H1 (cell line): ENCODE measurements around the gene ABHD6. TPM values are rescaled to one million over a fixed set of nuclear protein-coding genes. Genes with fewer than 3 reads are reported as not detected.

ENCODE experiments used
- CTCF ChIA-PET: fragments of 300-600 bp; sonication (Branson Sonifier 250); formaldehyde crosslinking; loops from one replicate; lab custom pipeline; 2021; ENCODE audit not compliant: partially characterized antibody; lab: Charles Lee
- POLR2A ChIA-PET: fragments of 300-600 bp; sonication (Branson Sonifier 250); formaldehyde crosslinking; loops from one replicate; lab custom pipeline; 2021; ENCODE audit warnings: inconsistent platforms; ENCODE audit not compliant: partially characterized antibody; lab: Charles Lee
- DNase-seq, 2 experiments: peaks; one replicate each; pipeline versions ENCODE4 v3.0.0 to v3.0.0-alpha.2; 2010 to 2022; ENCODE audit warnings: low spot score in 2 of 2, low read depth in 1 of 2, mixed read lengths in 1 of 2
- FAIRE-seq: peaks from 2 replicates; lab custom pipeline; 2011; peaks lifted over from hg19 to GRCh38; lab: Jason Lieb, UNC
- H2AFZ ChIP-seq: 2 replicates; pipeline ENCODE4 v1.8.1; 2012; ENCODE audit warnings: low read length, inconsistent platforms
- H2AK5ac ChIP-seq: 2 replicates; pipeline ENCODE4 v1.6.1; 2013; ENCODE audit warnings: low read depth, low read length
- H2BK120ac ChIP-seq: replicated peaks from 2 replicates; pipeline ENCODE3; 2013; ENCODE audit warnings: low read depth, low read length, inconsistent platforms
- H2BK12ac ChIP-seq: 2 replicates; pipeline ENCODE4 v1.6.1; 2013; ENCODE audit warnings: low read depth, low read length
- H2BK15ac ChIP-seq: 2 replicates; pipeline ENCODE4 v1.6.1; 2013; ENCODE audit warnings: low read length
- H2BK20ac ChIP-seq: 2 replicates; pipeline ENCODE4 v1.6.1; 2013; ENCODE audit warnings: low read length
- H2BK5ac ChIP-seq: 2 replicates; pipeline ENCODE4 v1.6.1; 2013; ENCODE audit warnings: low read depth, low read length
- H3K14ac ChIP-seq: 2 replicates; pipeline ENCODE4 v1.6.1; 2013; ENCODE audit warnings: inconsistent platforms; ENCODE audit not compliant: insufficient read length
- H3K18ac ChIP-seq: 2 replicates; pipeline ENCODE4 v1.6.1; 2013; ENCODE audit warnings: low read length; ENCODE audit errors: extremely low read depth
- H3K23ac ChIP-seq: 2 replicates; pipeline ENCODE4 v1.6.1; 2013; ENCODE audit warnings: inconsistent platforms; ENCODE audit not compliant: insufficient read length
- H3K23me2 ChIP-seq: 2 replicates; pipeline ENCODE4 v1.6.1; 2013; ENCODE audit warnings: low read depth, low read length
- H3K27ac ChIP-seq: 2 replicates; pipeline ENCODE4 v1.6.1; 2011; ENCODE audit warnings: low read depth, low read length, inconsistent platforms
- H3K27me3 ChIP-seq, 4 experiments: replicated peaks in 1 of 4; 1 replicate in 1 of 4; 2 replicates in 3 of 4; pipeline versions ENCODE4 v1.6.1 to v1.8.1; 2011 to 2013; ENCODE audit warnings: low read length in 3 of 4, mild to moderate bottlenecking in 3 of 4, inconsistent platforms in 2 of 4, mixed read lengths in 2 of 4, moderate library complexity in 1 of 4; ENCODE audit not compliant: control insufficient read depth in 3 of 4, insufficient read depth in 3 of 4; ENCODE audit errors: extremely low read depth in 1 of 4
- H3K36me3 ChIP-seq, 4 experiments: 2 replicates each; pipeline versions ENCODE4 v1.6.1 to v1.8.1; 2011 to 2013; ENCODE audit warnings: mild to moderate bottlenecking in 4 of 4, low read length in 3 of 4, moderate library complexity in 2 of 4, control low read depth in 1 of 4, inconsistent platforms in 1 of 4; ENCODE audit not compliant: insufficient read depth in 4 of 4, control insufficient read depth in 2 of 4
- H3K4ac ChIP-seq: replicated peaks from 2 replicates; pipeline ENCODE3; 2013; ENCODE audit warnings: low read length, low read depth, mixed read lengths, inconsistent platforms; ENCODE audit not compliant: insufficient read length
- H3K4me1 ChIP-seq, 4 experiments: replicated peaks in 1 of 4; 1 replicate in 1 of 4; 2 replicates in 3 of 4; pipeline versions ENCODE4 v1.6.1 to v1.8.1; 2011 to 2013; ENCODE audit warnings: low read length in 3 of 4, inconsistent platforms in 2 of 4, mixed read lengths in 1 of 4; ENCODE audit not compliant: insufficient read depth in 4 of 4, control insufficient read depth in 3 of 4
- H3K4me2 ChIP-seq, 2 experiments: 2 replicates each; pipeline versions ENCODE4 v1.6.1 to v1.8.1; 2011 to 2013; ENCODE audit warnings: low read depth in 2 of 2, low read length in 2 of 2, control low read depth in 1 of 2, inconsistent platforms in 1 of 2, mild to moderate bottlenecking in 1 of 2; ENCODE audit not compliant: insufficient read depth in 1 of 2
- H3K4me3 ChIP-seq, 4 experiments: fragments of 200-600, 300-600 bp in 1 of 4; sonication (generic), shearing (Covaris generic), sonication (Bioruptor Twin) in 1 of 4; 2 replicates each; pipeline versions ENCODE4 v1.5.1 to v1.8.1; 2011 to 2016; ENCODE audit warnings: low read length in 4 of 4, low read depth in 3 of 4, control low read depth in 2 of 4, inconsistent platforms in 2 of 4, mild to moderate bottlenecking in 2 of 4, mixed read lengths in 1 of 4, moderate library complexity in 1 of 4; ENCODE audit not compliant: insufficient read depth in 2 of 4; ENCODE audit errors: extremely low read depth in 1 of 4
- H3K56ac ChIP-seq: replicated peaks from 2 replicates; pipeline ENCODE3; 2013; ENCODE audit warnings: low read depth, mild to moderate bottlenecking, mixed read lengths, low read length, inconsistent platforms; ENCODE audit not compliant: insufficient read length
- H3K79me1 ChIP-seq: 2 replicates; pipeline ENCODE4 v1.6.1; 2013; ENCODE audit warnings: low read depth, low read length, control low read depth
- H3K79me2 ChIP-seq, 2 experiments: 2 replicates each; pipeline versions ENCODE4 v1.6.1 to v1.8.1; 2012 to 2013; ENCODE audit warnings: low read length in 2 of 2, mild to moderate bottlenecking in 2 of 2, inconsistent platforms in 1 of 2; ENCODE audit not compliant: insufficient read depth in 2 of 2, control insufficient read depth in 1 of 2
- H3K9ac ChIP-seq, 4 experiments: replicated peaks in 1 of 4; 1 replicate in 1 of 4; 2 replicates in 3 of 4; pipeline versions ENCODE4 v1.6.1 to v1.8.1; 2011 to 2013; ENCODE audit warnings: low read depth in 3 of 4, low read length in 3 of 4, control low read depth in 2 of 4, mild to moderate bottlenecking in 2 of 4, moderate library complexity in 2 of 4, inconsistent platforms in 1 of 4; ENCODE audit errors: extremely low read depth in 1 of 4
- H3K9me3 ChIP-seq, 2 experiments: 2 replicates each; pipeline versions ENCODE4 v1.6.1 to v1.8.1; 2012 to 2013; ENCODE audit warnings: mild to moderate bottlenecking in 2 of 2, moderate library complexity in 2 of 2, control low read depth in 1 of 2, inconsistent platforms in 1 of 2, low read depth in 1 of 2, low read length in 1 of 2, mixed read lengths in 1 of 2; ENCODE audit not compliant: insufficient read depth in 2 of 2
- H4K20me1 ChIP-seq, 2 experiments: replicated peaks in 1 of 2; 2 replicates each; pipeline versions ENCODE3 to v1.8.1; 2011 to 2013; ENCODE audit warnings: inconsistent platforms in 2 of 2, low read length in 2 of 2, mild to moderate bottlenecking in 1 of 2; ENCODE audit not compliant: insufficient read depth in 2 of 2, control insufficient read depth in 1 of 2
- H4K5ac ChIP-seq: 2 replicates; pipeline ENCODE4 v1.6.1; 2013; ENCODE audit warnings: low read length, low read depth, mixed read lengths, inconsistent platforms; ENCODE audit not compliant: insufficient read length
- H4K8ac ChIP-seq: 2 replicates; pipeline ENCODE4 v1.8.0; 2013; ENCODE audit warnings: mild to moderate bottlenecking, moderate library complexity, low read length, inconsistent platforms; ENCODE audit not compliant: insufficient read depth; ENCODE audit errors: extremely low read depth
- H4K91ac ChIP-seq: replicated peaks from 2 replicates; pipeline ENCODE3; 2013; ENCODE audit warnings: low read length, mixed read lengths, inconsistent platforms; ENCODE audit not compliant: insufficient read length
- CREB1 ChIP-seq: IDR thresholded peaks from 2 replicates; pipeline ENCODE4 v1.6.1; 2012; ENCODE audit warnings: inconsistent platforms
- GTF2F1 ChIP-seq: IDR thresholded peaks from 2 replicates; pipeline ENCODE4 v1.6.1; 2012; ENCODE audit warnings: low read depth, low read length, improper control_type of control experiment, borderline replicate concordance
- JUND ChIP-seq: IDR thresholded peaks from 2 replicates; pipeline ENCODE4 v1.6.1; 2011; ENCODE audit warnings: mild to moderate bottlenecking, improper control_type of control experiment, low read length
- KDM4A ChIP-seq: IDR thresholded peaks from one replicate; pipeline ENCODE4 v1.7.1; 2012; ENCODE audit warnings: low read depth, mild to moderate bottlenecking, moderate library complexity, low read length, inconsistent platforms; ENCODE audit not compliant: severe bottlenecking
- KDM5A ChIP-seq: fragments of 200-600 bp; IDR thresholded peaks from 2 replicates; pipeline ENCODE4 v1.7.1; 2012; ENCODE audit warnings: mild to moderate bottlenecking, low read length, inconsistent platforms, mixed read lengths
- NANOG ChIP-seq: IDR thresholded peaks from 2 replicates; pipeline ENCODE4 v1.6.1; 2011; ENCODE audit warnings: low read length, low read depth, mild to moderate bottlenecking, inconsistent platforms; ENCODE audit not compliant: insufficient read depth, poor library complexity, severe bottlenecking
- POLR2A ChIP-seq, 2 experiments: IDR thresholded peaks; 1 replicate in 1 of 2; 2 replicates in 1 of 2; pipeline ENCODE4 v1.6.1; 2011; ENCODE audit warnings: low read depth in 2 of 2, low read length in 2 of 2, mild to moderate bottlenecking in 2 of 2; ENCODE audit errors: control extremely low read depth in 1 of 2
- RAD21 ChIP-seq, 2 experiments: IDR thresholded peaks in 1 of 2; conservative IDR thresholded peaks in 1 of 2; 2 replicates each; pipeline ENCODE4 v1.6.1; 2011; ENCODE audit warnings: low read depth in 2 of 2, low read length in 2 of 2, improper control_type of control experiment in 1 of 2, inconsistent platforms in 1 of 2, mild to moderate bottlenecking in 1 of 2, moderate library complexity in 1 of 2
- SIN3A ChIP-seq, 2 experiments: IDR thresholded peaks in 1 of 2; conservative IDR thresholded peaks in 1 of 2; 2 replicates each; pipeline ENCODE4 v1.6.1; 2011 to 2012; ENCODE audit warnings: low read length in 2 of 2, improper control_type of control experiment in 1 of 2, low read depth in 1 of 2, mild to moderate bottlenecking in 1 of 2
- ZNF274 ChIP-seq: IDR thresholded peaks from 2 replicates; pipeline ENCODE4 v1.7.0; 2012; ENCODE audit warnings: low read length, borderline replicate concordance; ENCODE audit errors: extremely low read depth
- WGBS, 2 experiments: shearing (Covaris generic) in 1 of 2; methylation state at CpG; one replicate each; pipeline versions ENCODE4 v1.1.6 to v1.1.7; 2013 to 2015; ENCODE audit warnings: low lambda C conversion rate in 2 of 2, mixed read lengths in 2 of 2, inconsistent platforms in 1 of 2, low coverage in 1 of 2, missing lambda C conversion rate in 1 of 2; ENCODE audit not compliant: insufficient replicate concordance in 2 of 2, insufficient coverage in 1 of 2, insufficient read length in 1 of 2; ENCODE audit errors: extremely low coverage in 1 of 2, missing lambda C conversion rate in 1 of 2; 5-methylcytosine and 5-hydroxymethylcytosine counted together
- polyA plus RNA-seq, 7 experiments: library from polyadenylated mRNA; depleted of rRNA in 3 of 7; stranded (reverse) in 5 of 7; unstranded in 2 of 7; fragments of >200 nt in 5 of 7; fragments of 200-250 nt in 2 of 7; gene quantifications; 1 replicate in 5 of 7; 2 replicates in 1 of 7; 4 replicates in 1 of 7; pipeline versions ENCODE4 v1.2.1 to v1.2.3, GENCODE V29; 2011 to 2013; ENCODE audit warnings: missing spikeins in 2 of 7, mixed read lengths in 2 of 7
- total RNA-seq: library from RNA; stranded (reverse); fragmentation: NEBNext Ultra II Directional; extraction: Animal tissue kit (Norgen Biotek cat#: 25700); gene quantifications from 2 replicates; pipeline ENCODE4 v1.2.1, GENCODE V29; 2021
- TF ChIP-seq, protein P1 (sequence below): IDR thresholded peaks from 2 replicates; pipeline ENCODE4 v1.6.1; 2011; ENCODE audit warnings: low read length, improper control_type of control experiment

ABHD6 gene
- total and polyA plus RNA-seq, 2 of the 8 experiments (the other 6 are each of a cell fraction or from before 2014, with no cell fraction given): 5.9 to 6.6 TPM

DNA sequence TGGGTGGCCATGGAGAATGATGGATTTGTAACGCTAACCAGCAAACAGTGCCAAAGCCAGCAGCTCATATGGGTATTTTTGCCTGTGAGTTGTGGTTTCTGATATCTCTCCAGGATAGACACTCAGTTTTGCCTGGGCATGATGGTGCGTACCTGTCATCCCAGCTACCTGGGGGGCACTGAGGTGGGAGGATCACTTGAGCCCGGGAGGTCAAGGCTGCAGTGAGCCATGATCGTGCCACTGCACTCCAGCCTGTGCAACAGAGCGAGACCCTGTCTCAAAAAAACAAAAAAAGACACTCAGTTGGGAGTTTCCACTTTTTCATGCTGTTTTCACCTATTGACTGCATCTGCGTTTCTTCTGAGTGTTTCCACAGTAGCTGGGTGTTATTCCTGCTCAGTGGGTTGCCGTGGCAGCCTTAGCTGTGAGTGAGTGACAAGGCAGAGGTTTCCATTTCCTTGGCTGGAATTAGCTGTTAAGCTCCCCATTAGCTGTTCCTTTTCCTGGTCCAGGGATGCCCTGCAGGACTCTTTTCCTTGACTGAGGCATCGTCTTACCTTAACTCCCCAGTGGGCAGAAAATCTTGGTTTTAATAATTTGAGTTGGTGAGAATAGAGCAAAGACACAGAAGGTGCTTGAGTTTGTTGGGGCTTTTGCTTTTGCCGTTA, 54.2 kb downstream of the ABHD6 start:
- no peak overlapping the region for H2BK5ac ChIP-seq
- H2BK20ac ChIP-seq: no peak overlapping the region
- H2AFZ ChIP-seq: no peak overlapping the region
- H2BK120ac ChIP-seq: no peak overlapping the region
- H2AK5ac ChIP-seq: no peak overlapping the region
- FAIRE-seq (no peak), DNase-seq (no peak)
- H3K4me1 ChIP-seq: no peaks in the 10 kb centered on the region
- H3K79me1 ChIP-seq: no peaks in the 10 kb centered on the region
- H3K4me2 ChIP-seq: no peak overlapping the region
- H3K27me3 ChIP-seq: no peaks in the 10 kb centered on the region
- H4K8ac ChIP-seq: no peak overlapping the region
- CTCF ChIA-PET: interaction anchor here (1.0 to 1.4 kb wide), 4 partner anchors 9 to 104 kb away, joined by 3 to 7 read pairs (median 4); no protein-coding TSS in a partner anchor
- no peaks in the 10 kb centered on the region for H3K36me3 ChIP-seq
- H3K9me3 ChIP-seq: peaks cover 0 to 7% of the 10 kb centered on the region in 2 experiments; a peak in 1 of 4 replicates
- 82% methylated on average over 9 of the region's 9 CpGs; no CpG with 5 or more reads in 1 of the 2 experiments for WGBS, 2 experiments
- H3K18ac ChIP-seq: no peak overlapping the region
- H4K20me1 ChIP-seq: no peaks in the 10 kb centered on the region
- no peak overlapping the region for H3K4me3 ChIP-seq
- H3K9ac ChIP-seq: no peak overlapping the region
- no peaks in the 10 kb centered on the region for H3K79me2 ChIP-seq
- POLR2A ChIA-PET: interaction anchor here (0.6 kb wide), 1 partner anchor 15 kb away, joined by 3 read pairs; the partner anchor contains the start of genes HTD2 and RPP14
- TF ChIP-seq SIN3A (conservative IDR thresholded peaks at IDR 0.05 in 1 of 2, IDR thresholded peaks at IDR 0.05 in 1 of 2; ENCODE audit: low read depth in 1 of 2, low read length in 2 of 2): no peak
- no peak for TF ChIP-seq CREB1
- TF ChIP-seq KDM5A: no peak
- no peak for TF ChIP-seq GTF2F1
- TF ChIP-seq NANOG: no peak
- no peak for TF ChIP-seq JUND
- TF ChIP-seq, protein P1, sequence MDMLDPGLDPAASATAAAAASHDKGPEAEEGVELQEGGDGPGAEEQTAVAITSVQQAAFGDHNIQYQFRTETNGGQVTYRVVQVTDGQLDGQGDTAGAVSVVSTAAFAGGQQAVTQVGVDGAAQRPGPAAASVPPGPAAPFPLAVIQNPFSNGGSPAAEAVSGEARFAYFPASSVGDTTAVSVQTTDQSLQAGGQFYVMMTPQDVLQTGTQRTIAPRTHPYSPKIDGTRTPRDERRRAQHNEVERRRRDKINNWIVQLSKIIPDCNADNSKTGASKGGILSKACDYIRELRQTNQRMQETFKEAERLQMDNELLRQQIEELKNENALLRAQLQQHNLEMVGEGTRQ: no peak
- no peak for TF ChIP-seq RAD21 (IDR thresholded peaks at IDR 0.05 in 1 of 2, conservative IDR thresholded peaks at IDR 0.05 in 1 of 2; ENCODE audit: low read depth in 2 of 2, low read length in 2 of 2)
- no peak for TF ChIP-seq KDM4A
- TF ChIP-seq POLR2A (IDR thresholded peaks at IDR 0.05; ENCODE audit: control extremely low read depth in 1 of 2, low read depth in 2 of 2, low read length in 2 of 2): no peak
- no peak for TF ChIP-seq ZNF274
- H3K14ac ChIP-seq: no peak overlapping the region
- no peak overlapping the region for H3K4ac ChIP-seq
- no peak overlapping the region for H2BK15ac ChIP-seq
- no peak overlapping the region for H4K91ac ChIP-seq
- no peak overlapping the region for H3K56ac ChIP-seq
- H4K5ac ChIP-seq: no peak overlapping the region
- H3K27ac ChIP-seq: no peak overlapping the region
- H3K23me2 ChIP-seq: 0 out of 2 replicates have a peak, but pooled peaks cover 1% of the 10 kb centered on the region
- H3K23ac ChIP-seq: no peak overlapping the region
- no peak overlapping the region for H2BK12ac ChIP-seq
